ENCODE data around the gene EIF5A.

DNA sequence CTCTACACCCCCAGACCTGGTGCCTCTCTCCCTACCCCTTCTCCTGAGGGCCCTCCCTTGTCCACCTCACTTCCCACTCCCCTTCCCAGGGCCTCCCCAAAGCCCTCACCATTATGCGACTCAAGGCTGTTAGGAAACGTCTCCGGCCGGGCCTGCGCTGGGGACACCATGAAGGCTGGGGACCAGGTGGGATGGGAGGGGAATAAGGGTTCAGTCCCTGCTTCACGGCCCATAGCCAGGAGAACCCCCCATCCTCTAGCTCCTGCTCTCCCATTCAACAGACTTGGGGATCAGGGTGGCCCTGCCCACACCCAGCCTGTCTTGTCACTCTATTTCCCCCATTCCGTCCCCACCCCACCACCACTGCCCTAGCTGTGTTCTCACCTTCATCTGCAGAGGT is 19.6 kb downstream of the EIF5A start:
- TF ChIP-seq POLR2A (IDR thresholded peaks at IDR 0.05; ENCODE audit: low read length) (no peak), TP53 (CRISPR knock-in tag; IDR thresholded peaks at IDR 0.05) (no peak), MAZ (IDR thresholded peaks at IDR 0.05; ENCODE audit: borderline replicate concordance, low read depth, low read length) (no peak), MAFK (IDR thresholded peaks at IDR 0.05; ENCODE audit: partially characterized antibody) (no peak), RFX5 (IDR thresholded peaks at IDR 0.05) (no peak)
- TF ChIP-seq, protein P1, sequence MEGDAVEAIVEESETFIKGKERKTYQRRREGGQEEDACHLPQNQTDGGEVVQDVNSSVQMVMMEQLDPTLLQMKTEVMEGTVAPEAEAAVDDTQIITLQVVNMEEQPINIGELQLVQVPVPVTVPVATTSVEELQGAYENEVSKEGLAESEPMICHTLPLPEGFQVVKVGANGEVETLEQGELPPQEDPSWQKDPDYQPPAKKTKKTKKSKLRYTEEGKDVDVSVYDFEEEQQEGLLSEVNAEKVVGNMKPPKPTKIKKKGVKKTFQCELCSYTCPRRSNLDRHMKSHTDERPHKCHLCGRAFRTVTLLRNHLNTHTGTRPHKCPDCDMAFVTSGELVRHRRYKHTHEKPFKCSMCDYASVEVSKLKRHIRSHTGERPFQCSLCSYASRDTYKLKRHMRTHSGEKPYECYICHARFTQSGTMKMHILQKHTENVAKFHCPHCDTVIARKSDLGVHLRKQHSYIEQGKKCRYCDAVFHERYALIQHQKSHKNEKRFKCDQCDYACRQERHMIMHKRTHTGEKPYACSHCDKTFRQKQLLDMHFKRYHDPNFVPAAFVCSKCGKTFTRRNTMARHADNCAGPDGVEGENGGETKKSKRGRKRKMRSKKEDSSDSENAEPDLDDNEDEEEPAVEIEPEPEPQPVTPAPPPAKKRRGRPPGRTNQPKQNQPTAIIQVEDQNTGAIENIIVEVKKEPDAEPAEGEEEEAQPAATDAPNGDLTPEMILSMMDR (IDR thresholded peaks at IDR 0.05) = no peak
- TF ChIP-seq, protein P2, sequence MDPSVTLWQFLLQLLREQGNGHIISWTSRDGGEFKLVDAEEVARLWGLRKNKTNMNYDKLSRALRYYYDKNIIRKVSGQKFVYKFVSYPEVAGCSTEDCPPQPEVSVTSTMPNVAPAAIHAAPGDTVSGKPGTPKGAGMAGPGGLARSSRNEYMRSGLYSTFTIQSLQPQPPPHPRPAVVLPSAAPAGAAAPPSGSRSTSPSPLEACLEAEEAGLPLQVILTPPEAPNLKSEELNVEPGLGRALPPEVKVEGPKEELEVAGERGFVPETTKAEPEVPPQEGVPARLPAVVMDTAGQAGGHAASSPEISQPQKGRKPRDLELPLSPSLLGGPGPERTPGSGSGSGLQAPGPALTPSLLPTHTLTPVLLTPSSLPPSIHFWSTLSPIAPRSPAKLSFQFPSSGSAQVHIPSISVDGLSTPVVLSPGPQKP (IDR thresholded peaks at IDR 0.05; ENCODE audit: low read depth, low read length) = no peak
- TF ChIP-seq, protein P3, sequence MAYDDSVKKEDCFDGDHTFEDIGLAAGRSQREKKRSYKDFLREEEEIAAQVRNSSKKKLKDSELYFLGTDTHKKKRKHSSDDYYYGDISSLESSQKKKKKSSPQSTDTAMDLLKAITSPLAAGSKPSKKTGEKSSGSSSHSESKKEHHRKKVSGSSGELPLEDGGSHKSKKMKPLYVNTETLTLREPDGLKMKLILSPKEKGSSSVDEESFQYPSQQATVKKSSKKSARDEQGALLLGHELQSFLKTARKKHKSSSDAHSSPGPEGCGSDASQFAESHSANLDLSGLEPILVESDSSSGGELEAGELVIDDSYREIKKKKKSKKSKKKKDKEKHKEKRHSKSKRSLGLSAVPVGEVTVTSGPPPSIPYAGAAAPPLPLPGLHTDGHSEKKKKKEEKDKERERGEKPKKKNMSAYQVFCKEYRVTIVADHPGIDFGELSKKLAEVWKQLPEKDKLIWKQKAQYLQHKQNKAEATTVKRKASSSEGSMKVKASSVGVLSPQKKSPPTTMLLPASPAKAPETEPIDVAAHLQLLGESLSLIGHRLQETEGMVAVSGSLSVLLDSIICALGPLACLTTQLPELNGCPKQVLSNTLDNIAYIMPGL (CRISPR knock-in tag; IDR thresholded peaks at IDR 0.05; ENCODE audit: borderline replicate concordance) = no peak

Measured in A549 (cell line).